Erythroblast (primary cell): Measurements from ENCODE around the gene SIX3.

Experiments used
- GATA1 ChIP-seq: IDR thresholded peaks from 2 replicates; pipeline ENCODE4 v1.6.1; 2011; ENCODE audit warnings: low read depth, mild to moderate bottlenecking, control low read depth, low read length, moderate library complexity
- POLR2A ChIP-seq: IDR thresholded peaks from 2 replicates; pipeline ENCODE4 v1.6.1; 2011; ENCODE audit warnings: mild to moderate bottlenecking, low read length

DNA sequence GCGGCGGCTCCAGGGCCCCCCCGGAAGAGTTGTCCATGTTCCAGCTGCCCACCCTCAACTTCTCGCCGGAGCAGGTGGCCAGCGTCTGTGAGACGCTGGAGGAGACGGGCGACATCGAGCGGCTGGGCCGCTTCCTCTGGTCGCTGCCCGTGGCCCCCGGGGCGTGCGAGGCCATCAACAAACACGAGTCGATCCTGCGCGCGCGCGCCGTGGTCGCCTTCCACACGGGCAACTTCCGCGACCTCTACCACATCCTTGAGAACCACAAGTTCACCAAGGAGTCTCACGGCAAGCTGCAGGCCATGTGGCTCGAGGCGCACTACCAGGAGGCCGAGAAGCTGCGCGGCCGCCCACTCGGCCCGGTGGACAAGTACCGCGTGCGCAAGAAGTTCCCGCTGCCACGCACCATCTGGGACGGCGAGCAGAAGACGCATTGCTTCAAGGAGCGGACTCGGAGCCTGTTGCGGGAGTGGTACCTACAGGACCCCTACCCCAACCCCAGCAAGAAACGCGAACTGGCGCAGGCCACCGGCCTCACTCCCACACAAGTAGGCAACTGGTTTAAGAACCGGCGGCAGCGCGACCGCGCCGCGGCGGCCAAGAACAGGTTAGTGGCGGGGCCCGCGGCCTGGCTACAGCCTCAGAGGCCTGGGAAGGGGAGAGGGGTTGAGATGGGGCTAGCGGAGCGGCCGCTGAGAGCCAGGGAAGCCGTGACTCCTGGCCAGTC lies 965 bp downstream of the SIX3 start:
- TF ChIP-seq POLR2A: no peak
- TF ChIP-seq GATA1: no peak
